K562 (cell line): ENCODE results near the gene DPEP1. TPM values are rescaled to one million over a fixed set of nuclear protein-coding genes. Genes with fewer than 3 reads are reported as not detected.

ENCODE experiments used
- ARNT ChIP-seq, 2 experiments: fragments of 450-650 bp; IDR thresholded peaks; 2 replicates each; pipeline ENCODE4 v1.6.1; 2016; ENCODE audit warnings: mild to moderate bottlenecking in 1 of 2
- CCNT2 ChIP-seq: IDR thresholded peaks from 2 replicates; pipeline ENCODE4 v1.6.1; 2011; ENCODE audit warnings: borderline replicate concordance, low read depth, mild to moderate bottlenecking, moderate library complexity, mixed read lengths, low read length; ENCODE audit not compliant: insufficient read length; ENCODE audit errors: extremely low read depth
- ELF1 ChIP-seq: fragments of 200-800 bp; sonication (Bioruptor generic); IDR thresholded peaks from 2 replicates; pipeline ENCODE4 v1.6.1; 2016; ENCODE audit warnings: missing genetic modification characterization, missing compliant biosample characterization
- ELK3 ChIP-seq: fragments of 450-650 bp; formaldehyde crosslinking; IDR thresholded peaks from 2 replicates; pipeline ENCODE4 v1.4.0; 2020; ENCODE audit warnings: mild to moderate bottlenecking
- ETS1 ChIP-seq: conservative IDR thresholded peaks from 2 replicates; pipeline ENCODE4 v1.6.1; 2011; ENCODE audit warnings: low read depth, mild to moderate bottlenecking, low read length; ENCODE audit not compliant: control insufficient read depth
- HCFC1 ChIP-seq: IDR thresholded peaks from 2 replicates; pipeline ENCODE4 v1.6.1; 2012; ENCODE audit warnings: low read depth, low read length, improper control_type of control experiment
- HMBOX1 ChIP-seq: sonication (generic); IDR thresholded peaks from 2 replicates; pipeline ENCODE4 v1.6.1; 2016
- MAFK ChIP-seq: IDR thresholded peaks from 2 replicates; pipeline ENCODE4 v1.6.1; 2011; ENCODE audit warnings: low read length, improper control_type of control experiment
- NCOA4 ChIP-seq: fragments of 450-650 bp; IDR thresholded peaks from 2 replicates; pipeline ENCODE4 v1.6.1; 2018; ENCODE audit warnings: mild to moderate bottlenecking; ENCODE audit not compliant: partially characterized antibody
- SAFB ChIP-seq: fragments of 200-400 bp; formaldehyde crosslinking; IDR thresholded peaks from 2 replicates; pipeline ENCODE4 v1.6.1; 2017; ENCODE audit warnings: low read depth, low read length, borderline replicate concordance
- SMAD3 ChIP-seq: fragments of 450-650 bp; formaldehyde crosslinking; conservative IDR thresholded peaks from 2 replicates; pipeline ENCODE4 v1.4.0; 2020; ENCODE audit warnings: mild to moderate bottlenecking
- SUPT5H ChIP-seq: fragments of 450-650 bp; IDR thresholded peaks from 2 replicates; pipeline ENCODE4 v1.6.1; 2016
- VEZF1 ChIP-seq: fragments of 200-800 bp; sonication (Bioruptor generic); IDR thresholded peaks from 2 replicates; pipeline ENCODE4 v1.6.1; 2017; ENCODE audit warnings: missing genetic modification characterization, missing compliant biosample characterization
- ZBTB17 ChIP-seq: fragments of 450-650 bp; formaldehyde crosslinking; IDR thresholded peaks from 2 replicates; pipeline ENCODE4 v1.4.0; 2020; ENCODE audit warnings: mild to moderate bottlenecking
- ZNF146 ChIP-seq: IDR thresholded peaks from one replicate; pipeline ENCODE4 v1.6.1; 2018; ENCODE audit warnings: missing compliant biosample characterization; ENCODE audit not compliant: unreplicated experiment
- ZNF740 ChIP-seq, 3 experiments: fragments of 200-800 bp in 1 of 3; sonication (Bioruptor generic) in 1 of 3; sonication (generic) in 1 of 3; formaldehyde crosslinking in 1 of 3; IDR thresholded peaks; 2 replicates each; pipeline versions ENCODE4 v1.6.1 to v1.8.0; 2016 to 2022; ENCODE audit warnings: mild to moderate bottlenecking in 2 of 3, missing compliant biosample characterization in 2 of 3, missing genetic modification characterization in 2 of 3, missing genetic modification reagents in 1 of 3
- polyA plus RNA-seq, 8 experiments: library from polyadenylated mRNA; depleted of rRNA in 4 of 8; stranded (reverse) in 5 of 8; unstranded in 3 of 8; fragments of >200 nt; fragmentation: Nextera tagmentation in 2 of 8; fragmentation: Illumina TruSeq in 1 of 8; extraction: Ambion mirVana in 2 of 8; extraction: Trizol in 1 of 8; gene quantifications; 2 replicates each; pipeline versions ENCODE4 v1.2.1 to v1.2.3, GENCODE V29; 2011 to 2014; ENCODE audit warnings: inconsistent platforms in 1 of 8, missing spikeins in 1 of 8
- total RNA-seq, 7 experiments: library from RNA; depleted of rRNA in 6 of 7; stranded (reverse); fragments of >200 nt in 6 of 7; fragmentation: Illumina TruSeq in 2 of 7; extraction: Trizol in 2 of 7; gene quantifications; 2 replicates each; pipeline versions ENCODE4 v1.2.1 to v1.2.3, GENCODE V29; 2011 to 2021; ENCODE audit warnings: low replicate concordance in 1 of 7
- TF ChIP-seq, protein P1 (sequence below): fragments of 250-450 bp; sonication (Bioruptor Pico); IDR thresholded peaks from 2 replicates; pipeline ENCODE4 v1.4.0; 2020
- TF ChIP-seq, protein P2 (sequence below): sonication (generic); formaldehyde crosslinking; IDR thresholded peaks from 2 replicates; pipeline ENCODE4 v1.9.0; 2022; ENCODE audit warnings: mild to moderate bottlenecking, missing genetic modification reagents
- TF ChIP-seq, protein P3 (sequence below): fragments of 250-450 bp; sonication (Bioruptor Pico); IDR thresholded peaks from 2 replicates; pipeline ENCODE4 v1.4.0; 2020; ENCODE audit warnings: mild to moderate bottlenecking, moderate library complexity

The DPEP1 gene
- total and polyA plus RNA-seq, 9 of the 15 experiments (the other 6 are each of a cell fraction or from before 2014, with no cell fraction given): 0.14 to 0.31 (median 0.20) TPM; not detected in 6

GRCh38 chr16:89586853-89587252, 26.6 kb upstream of the DPEP1 start (continued):
- TF ChIP-seq SAFB (no peak), HMBOX1 (no peak), ZNF740 (CRISPR knock-in tag; IDR thresholded peaks at IDR 0.05) (peak; percentile 33; the same call in 1 of the 2 replicates), ZNF740 (tag; IDR thresholded peaks at IDR 0.05) (no peak), ZNF146 (peak; percentile 9), NCOA4 (no peak), CCNT2 (peak; percentile 42), MAFK (no peak), ELK3 (CRISPR knock-in tag) (no peak), ETS1 (no peak), ELF1 (no peak), ARNT (IDR thresholded peaks at IDR 0.05) (0 out of 4 replicates have a peak, but pooled peaks of 1 of the 2 experiments have one; percentile 31), SUPT5H (no peak), HCFC1 (no peak), VEZF1 (peak; percentile 50), ZBTB17 (CRISPR knock-in tag) (no peak), SMAD3 (CRISPR knock-in tag) (no peak)
- TF ChIP-seq, protein P1, sequence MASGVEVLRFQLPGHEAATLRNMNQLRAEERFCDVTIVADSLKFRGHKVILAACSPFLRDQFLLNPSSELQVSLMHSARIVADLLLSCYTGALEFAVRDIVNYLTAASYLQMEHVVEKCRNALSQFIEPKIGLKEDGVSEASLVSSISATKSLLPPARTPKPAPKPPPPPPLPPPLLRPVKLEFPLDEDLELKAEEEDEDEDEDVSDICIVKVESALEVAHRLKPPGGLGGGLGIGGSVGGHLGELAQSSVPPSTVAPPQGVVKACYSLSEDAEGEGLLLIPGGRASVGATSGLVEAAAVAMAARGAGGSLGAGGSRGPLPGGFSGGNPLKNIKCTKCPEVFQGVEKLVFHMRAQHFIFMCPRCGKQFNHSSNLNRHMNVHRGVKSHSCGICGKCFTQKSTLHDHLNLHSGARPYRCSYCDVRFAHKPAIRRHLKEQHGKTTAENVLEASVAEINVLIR (CRISPR knock-in tag): no peak
- TF ChIP-seq, protein P2, sequence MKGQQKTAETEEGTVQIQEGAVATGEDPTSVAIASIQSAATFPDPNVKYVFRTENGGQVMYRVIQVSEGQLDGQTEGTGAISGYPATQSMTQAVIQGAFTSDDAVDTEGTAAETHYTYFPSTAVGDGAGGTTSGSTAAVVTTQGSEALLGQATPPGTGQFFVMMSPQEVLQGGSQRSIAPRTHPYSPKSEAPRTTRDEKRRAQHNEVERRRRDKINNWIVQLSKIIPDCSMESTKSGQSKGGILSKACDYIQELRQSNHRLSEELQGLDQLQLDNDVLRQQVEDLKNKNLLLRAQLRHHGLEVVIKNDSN: no peak
- TF ChIP-seq, protein P3, sequence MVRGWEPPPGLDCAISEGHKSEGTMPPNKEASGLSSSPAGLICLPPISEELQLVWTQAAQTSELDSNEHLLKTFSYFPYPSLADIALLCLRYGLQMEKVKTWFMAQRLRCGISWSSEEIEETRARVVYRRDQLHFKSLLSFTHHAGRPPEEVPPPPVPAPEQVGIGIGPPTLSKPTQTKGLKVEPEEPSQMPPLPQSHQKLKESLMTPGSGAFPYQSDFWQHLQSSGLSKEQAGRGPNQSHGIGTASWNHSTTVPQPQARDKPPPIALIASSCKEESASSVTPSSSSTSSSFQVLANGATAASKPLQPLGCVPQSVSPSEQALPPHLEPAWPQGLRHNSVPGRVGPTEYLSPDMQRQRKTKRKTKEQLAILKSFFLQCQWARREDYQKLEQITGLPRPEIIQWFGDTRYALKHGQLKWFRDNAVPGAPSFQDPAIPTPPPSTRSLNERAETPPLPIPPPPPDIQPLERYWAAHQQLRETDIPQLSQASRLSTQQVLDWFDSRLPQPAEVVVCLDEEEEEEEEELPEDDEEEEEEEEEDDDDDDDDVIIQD (CRISPR knock-in tag): no peak
